NCI-H2171 treated with DMSO at 0.1 percent for 48 hours (cell line): ENCODE measurements around the gene CORO2B.

Experiments
- DNase-seq: peaks from one replicate; lab custom pipeline; 2025; lab: John Stamatoyannopoulos, UW

CORO2B gene

GRCh38 chr15:68553994-68554720 lies 24.6 kb upstream of the CORO2B start:
- peak; percentile 39 for DNase-seq

DNA sequence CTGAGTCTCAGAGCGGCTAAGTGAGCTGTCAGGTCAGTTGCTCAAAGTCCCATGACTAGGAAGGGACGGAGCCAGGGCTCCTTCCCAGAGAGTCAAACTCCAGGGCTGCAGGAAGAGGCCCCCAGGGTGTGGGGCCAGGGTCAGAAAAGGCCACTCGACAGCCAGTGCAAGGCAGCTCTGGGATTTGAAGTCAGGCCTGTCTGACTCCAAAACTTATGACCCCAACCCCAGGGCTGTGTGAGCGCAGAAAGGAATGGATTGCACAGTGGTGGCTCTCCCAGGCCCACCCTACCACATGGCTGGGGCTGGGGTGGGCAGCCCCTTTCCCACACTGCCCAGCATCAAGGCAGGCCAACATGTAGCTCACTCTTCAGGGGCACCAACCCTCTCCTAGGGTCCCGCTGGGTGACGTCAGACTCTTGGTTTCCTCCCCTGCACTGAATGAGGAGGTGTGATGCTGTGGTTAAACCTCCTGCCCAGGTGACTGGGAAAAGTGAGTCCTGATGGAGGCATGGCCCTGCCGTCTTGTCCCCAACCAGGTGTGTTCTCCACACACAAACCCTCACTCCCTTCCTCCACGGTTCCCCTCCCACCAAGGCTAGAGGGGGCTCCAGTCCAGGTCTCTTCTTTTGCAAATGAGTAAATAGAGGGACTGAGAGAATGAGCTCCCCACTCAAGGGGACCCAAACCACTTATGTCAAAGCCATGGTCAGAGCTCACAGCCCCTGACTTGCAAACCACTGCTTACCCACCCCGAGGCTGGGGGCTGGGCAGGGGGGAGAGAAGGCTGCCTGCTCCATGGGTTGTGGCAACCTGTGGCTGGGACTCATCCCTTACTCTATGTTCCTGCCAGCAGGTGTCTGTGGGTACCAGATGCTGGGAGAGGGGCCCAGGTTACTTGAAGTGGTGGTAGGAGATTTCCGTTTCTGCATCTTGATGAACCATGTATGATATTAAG lies 23.8 kb upstream of the CORO2B start:
- no peak for DNase-seq

DNA sequence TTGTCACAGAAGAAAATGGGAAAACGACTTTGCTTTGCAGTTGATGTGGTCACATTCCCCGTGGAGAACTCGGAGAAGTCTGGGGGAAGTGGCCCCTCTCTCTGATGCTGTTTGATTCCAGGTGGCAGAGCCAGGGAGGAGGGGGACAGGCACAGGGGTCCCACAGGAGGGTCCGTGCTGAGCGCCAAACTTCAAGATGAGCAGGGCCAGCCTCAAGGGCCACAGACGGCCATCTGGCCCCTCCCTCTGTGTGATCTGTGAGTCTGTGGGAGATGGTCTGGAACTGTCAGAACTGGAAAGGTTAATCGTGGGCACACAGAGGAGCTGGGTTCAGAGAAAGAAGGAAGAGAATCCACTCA lies 23.1 kb upstream of the CORO2B start:
- no peak for DNase-seq

- DNase-seq: no peak
These were observed 22.4 kb upstream of the CORO2B start for GRCh38 chr15:68556139-68556990.

GRCh38 chr15:68557469-68558317 lies 21.1 kb upstream of the CORO2B start:
- DNase-seq: no peak

GRCh38 chr15:68558318-68559305 lies 20.2 kb upstream of the CORO2B start:
- DNase-seq: no peak

- peak; percentile 90 for DNase-seq
These were observed 19.2 kb upstream of the CORO2B start for GRCh38 chr15:68559345-68560310.

DNA sequence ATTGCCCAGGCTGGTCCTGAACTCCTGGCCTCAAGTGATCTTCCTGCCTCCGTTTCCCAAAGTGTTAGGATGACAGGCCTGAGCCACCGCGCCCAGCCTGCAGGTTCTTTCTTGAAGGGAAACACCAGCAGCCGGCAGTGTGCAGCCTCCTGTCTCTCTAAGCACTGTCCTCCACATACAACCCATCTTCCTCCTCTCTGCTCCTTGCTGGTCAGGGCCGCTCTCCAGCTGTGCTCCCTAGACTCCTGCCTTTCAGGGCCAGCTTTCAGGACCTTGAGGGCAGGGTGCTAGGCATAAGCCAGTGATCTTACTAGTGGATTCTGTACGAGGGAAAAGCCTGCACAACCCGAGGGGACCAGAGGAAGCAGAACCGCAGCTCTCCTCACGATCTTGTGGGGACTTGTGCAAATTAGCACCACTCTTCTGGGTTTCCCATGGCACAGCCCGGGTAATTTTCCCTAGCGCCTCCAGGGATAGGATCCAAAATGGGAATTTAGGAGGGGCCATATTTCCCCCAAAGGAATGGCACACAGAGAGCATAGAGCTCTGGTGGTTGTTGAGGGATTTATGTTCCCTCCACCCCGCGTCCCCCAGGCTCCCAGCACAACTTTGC lies 18.2 kb upstream of the CORO2B start:
- DNase-seq: peak; percentile 82

DNA sequence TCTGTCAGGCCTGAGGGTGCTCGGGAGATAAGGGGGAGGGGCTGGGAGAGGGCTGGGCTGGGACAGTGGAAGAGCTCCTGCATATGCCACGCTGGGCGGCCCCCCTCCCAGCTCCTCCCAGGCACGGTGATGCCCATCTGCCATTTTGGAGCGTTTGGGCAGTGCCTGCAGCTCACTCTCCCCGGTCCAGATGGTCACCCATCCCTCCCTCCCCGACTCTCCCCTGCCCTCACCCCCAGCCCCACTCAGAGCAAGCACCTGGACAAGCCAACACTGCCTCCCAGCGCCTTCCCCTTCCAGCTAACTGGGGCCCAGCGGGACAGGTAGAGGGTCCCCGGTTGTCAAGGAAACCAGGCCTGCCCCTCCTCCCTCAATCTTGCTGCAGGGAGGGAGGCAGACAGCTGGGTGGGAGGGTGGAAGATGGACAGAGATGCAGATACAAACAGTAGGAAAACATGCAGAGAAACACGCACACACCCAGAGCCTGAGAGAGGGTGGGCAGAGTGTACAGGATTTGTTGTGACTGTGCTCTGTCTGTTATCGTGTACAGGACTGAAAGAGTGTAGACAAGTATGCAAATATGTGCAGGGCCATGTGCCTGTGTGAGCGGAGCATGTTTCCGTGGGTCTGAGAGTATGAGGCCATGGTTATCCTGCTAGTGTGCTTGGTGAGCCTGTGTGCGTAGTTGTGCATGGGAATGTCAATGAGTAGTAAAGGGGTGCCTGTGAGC lies 17.5 kb upstream of the CORO2B start:
- DNase-seq: peak; percentile 82

DNA sequence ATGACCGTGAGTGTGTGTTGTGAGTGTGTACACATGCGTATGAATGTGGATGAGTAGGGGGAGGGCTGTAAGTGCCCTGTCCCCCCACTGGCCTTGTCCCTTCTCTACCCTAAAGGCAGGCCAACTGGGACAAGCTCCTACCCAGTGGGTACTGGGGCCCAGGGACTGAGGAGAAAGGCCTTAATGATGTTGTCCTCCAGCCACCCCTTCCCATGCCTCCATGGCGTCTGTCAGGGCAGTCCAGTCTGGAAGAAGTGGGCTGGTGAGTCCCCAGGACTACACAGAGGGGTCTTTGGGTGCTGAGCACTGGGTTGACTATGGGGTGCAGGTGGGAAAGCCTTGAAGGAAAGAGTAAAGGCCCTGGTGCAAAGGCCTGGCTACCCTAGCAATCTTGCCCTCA lies 16.9 kb upstream of the CORO2B start:
- no peak for DNase-seq

DNA sequence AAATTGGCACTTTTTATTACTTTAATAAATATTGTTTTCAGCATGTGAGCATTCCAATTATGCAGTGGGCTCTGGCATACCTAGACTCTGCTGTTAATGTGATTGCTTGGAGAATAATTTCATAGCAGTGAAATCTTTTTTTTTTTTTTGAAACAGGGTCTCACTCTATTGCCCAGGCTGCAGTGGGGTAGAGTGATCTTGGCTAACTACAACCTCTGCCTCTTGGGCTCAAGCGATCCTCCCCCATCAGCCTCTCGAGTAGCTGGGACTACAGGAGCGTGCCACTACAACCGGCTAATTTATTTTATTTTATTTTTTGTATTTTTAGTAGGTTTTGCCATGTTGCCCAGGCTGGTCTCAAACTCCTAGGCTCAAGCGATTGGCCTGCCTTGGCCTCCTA lies 14.6 kb upstream of the CORO2B start:
- DNase-seq: no peak

DNA sequence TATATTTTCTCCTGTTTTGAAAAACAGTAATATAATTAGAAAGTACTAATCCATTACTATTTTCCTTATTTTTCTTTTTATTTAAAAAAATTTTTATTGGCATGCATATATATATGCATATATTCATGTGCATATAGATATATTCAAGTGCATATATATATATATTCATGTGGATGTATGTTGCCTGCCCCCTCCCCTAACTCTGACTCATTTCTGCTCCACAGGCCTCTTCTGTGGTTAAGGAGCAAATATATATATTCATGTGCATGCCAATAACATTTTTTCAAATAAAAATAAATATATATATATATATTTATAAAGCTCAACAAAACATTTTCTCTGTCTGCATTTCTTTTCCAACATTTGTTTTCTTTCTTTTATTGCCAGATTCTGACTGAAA lies 13.6 kb upstream of the CORO2B start:
- no peak for DNase-seq

- peak; percentile 63 for DNase-seq
These were observed 13.1 kb upstream of the CORO2B start for GRCh38 chr15:68565726-68566125.

GRCh38 chr15:68566377-68566954 lies 12.3 kb upstream of the CORO2B start:
- DNase-seq: no peak

- DNase-seq: no peak
These were observed 11.4 kb upstream of the CORO2B start for GRCh38 chr15:68567345-68567744.

DNA sequence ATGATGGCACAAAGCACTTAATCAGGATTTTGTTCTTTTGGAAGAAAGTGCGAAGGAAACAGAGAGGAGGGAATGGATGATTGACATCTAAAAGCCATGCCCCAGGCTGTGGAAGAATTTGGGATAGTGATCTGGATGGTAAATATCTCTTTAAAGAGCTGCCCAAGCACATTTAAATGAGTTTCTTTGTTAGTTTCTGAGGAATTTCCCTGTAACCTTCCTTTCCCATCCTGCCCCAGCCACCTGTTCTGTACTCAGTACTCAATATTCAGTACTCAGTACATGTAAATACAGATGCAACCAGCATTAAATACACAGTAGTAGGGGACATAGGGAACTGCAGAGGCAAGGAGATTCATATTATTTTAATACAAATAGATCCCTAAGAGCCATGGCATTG lies 7.8 kb upstream of the CORO2B start:
- DNase-seq: no peak

GRCh38 chr15:68571582-68571981 lies 7.2 kb upstream of the CORO2B start:
- no peak for DNase-seq
